IPS-NIHi11 (cell line): Measurements from ENCODE around the gene COPS4.
"Not testable (repeated sequence)": the region's sequence is repeated elsewhere in the genome, so short reads cannot be mapped to it uniquely, and the experiment has no call there.

ENCODE experiments used
- DNase-seq: peaks from one replicate; pipeline ENCODE4 v3.0.0; 2012; ENCODE audit warnings: mixed read lengths, low spot score

Gene COPS4

DNA sequence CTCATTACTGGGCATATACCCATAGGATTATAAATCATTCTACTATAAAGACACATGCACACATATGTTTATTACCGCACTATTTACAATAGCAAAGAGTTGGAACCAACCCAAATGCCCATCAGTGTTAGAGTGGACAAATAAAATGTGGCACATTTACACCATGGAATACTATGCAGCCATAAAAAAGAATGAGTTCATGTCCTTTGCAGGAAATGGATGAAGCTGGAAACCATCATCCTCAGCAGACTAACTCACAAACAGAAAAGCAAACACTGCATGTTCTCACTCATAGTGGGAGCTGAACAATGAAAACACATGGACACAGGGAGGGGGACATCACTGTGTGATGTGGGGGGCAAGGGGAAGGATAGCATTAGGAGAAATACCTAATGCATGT lies 11.4 kb upstream of the COPS4 start:
- DNase-seq: not testable (repeated sequence)

DNA sequence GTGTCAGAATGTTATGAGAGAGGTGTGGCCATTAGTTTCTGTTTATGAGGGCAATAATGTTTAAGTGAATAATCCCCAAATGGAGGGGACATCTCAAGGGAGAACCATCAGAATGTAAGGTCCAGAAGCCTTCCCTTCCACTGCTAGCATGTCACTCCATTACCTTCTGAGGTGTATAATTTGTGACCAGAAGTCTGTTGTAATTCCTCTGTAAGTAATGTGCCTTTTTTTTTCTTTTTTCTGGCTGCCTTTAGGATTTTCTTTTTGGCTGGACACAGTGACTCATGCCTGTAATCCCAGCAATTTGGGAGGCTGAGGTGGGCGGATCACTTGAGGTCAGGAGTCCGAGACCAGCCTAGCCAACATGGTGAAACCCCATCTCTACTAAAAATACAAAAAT lies 10.8 kb upstream of the COPS4 start:
- DNase-seq: no peak

GRCh38 chr4:83025563-83025962 lies 9.4 kb upstream of the COPS4 start:
- no peak for DNase-seq

DNA sequence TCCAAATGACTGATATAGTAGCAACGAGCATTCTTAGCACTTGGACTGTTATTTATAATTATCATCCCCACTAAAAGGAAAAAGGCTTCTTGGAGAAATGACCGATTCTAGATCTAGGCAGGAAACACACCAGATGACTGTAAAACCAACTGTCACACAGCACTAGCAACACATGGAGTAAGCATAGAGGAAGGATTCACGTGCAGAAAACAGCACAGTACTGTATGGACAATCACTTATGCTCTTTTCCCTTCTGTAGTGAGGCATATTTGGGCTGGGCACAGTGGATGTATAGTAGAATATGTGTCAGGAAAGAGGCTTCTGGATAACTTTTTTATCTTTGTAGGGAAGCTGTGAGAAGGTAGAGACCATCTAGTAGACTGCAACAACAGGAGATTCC lies 6.0 kb upstream of the COPS4 start:
- no peak for DNase-seq

GRCh38 chr4:83029688-83030087 lies 5.3 kb upstream of the COPS4 start:
- DNase-seq: no peak

GRCh38 chr4:83036991-83037665 lies 2.1 kb downstream of the COPS4 start:
- no peak for DNase-seq

GRCh38 chr4:83040269-83040668 lies 5.3 kb downstream of the COPS4 start:
- no peak for DNase-seq

DNA sequence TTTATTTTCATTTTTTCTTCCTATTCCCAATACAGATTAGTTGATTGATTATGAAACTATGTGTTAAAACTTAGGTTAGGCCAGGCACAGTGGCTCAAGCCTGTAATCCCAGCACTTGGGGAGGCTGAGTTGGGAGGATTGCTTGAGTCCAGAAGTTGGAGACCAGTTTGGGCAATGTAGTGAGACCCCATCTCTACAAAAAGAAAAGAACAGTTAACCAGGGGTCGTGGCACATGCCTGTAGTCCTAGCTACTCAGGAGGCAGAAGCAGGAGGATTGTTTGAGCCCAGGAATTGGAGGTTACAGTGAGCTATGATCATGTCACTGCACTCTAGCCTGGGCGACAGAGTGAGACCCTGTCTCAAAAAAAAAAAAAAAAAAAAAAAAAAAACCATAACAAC lies 8.2 kb downstream of the COPS4 start:
- not testable (repeated sequence) for DNase-seq

DNA sequence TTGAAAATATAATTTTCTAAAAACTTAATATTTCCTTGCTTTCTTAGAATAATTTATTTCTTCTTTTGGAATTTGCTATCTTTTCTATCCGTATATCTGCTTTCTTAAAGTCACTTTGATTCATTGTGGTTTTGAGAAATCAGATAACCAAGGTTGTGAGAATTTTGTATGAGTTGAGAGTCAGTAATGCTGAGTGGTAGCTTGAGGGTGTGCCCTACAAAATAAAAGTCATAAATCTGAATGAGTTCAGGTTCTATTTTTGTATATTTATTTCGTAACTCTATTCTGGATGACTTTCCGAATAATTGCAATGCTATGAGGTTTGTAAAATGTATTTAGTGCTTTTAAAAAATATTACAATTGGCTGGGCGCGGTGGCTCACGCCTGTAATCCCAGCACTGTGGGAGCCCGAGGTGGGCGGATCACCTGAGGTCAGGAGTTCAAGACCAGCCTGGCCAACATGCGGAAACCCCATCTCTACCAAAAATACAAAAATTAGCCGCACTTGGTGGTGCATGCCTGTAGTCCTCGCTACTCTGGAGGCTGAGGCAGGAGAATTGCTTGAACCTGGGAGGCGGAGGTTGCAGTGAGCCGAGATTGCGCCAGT lies 8.9 kb downstream of the COPS4 start:
- no peak for DNase-seq

- DNase-seq: no peak
Observed at GRCh38 chr4:83046693-83047473, 11.9 kb downstream of the COPS4 start.

DNA sequence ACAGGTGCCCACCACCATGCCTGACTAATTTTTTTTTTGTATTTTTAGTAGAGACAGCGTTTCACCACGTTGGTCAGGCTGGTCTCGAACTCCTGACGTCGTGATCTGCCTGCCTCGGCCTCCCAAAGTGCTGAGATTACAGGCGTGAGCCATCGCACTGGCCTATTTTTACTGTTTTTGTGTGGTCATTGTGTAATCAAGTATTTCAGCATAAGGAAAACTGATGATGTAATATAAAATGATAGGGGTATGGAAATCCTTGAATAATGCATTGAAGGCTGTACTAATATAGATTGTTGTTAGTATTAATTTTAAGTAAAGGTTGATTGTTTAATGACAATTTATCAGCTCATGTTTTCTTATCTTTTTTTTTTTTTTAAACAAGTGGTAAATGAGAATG lies 13.8 kb downstream of the COPS4 start:
- not testable (repeated sequence) for DNase-seq

- no peak for DNase-seq
Observed at GRCh38 chr4:83054928-83055327, 19.9 kb downstream of the COPS4 start.

DNA sequence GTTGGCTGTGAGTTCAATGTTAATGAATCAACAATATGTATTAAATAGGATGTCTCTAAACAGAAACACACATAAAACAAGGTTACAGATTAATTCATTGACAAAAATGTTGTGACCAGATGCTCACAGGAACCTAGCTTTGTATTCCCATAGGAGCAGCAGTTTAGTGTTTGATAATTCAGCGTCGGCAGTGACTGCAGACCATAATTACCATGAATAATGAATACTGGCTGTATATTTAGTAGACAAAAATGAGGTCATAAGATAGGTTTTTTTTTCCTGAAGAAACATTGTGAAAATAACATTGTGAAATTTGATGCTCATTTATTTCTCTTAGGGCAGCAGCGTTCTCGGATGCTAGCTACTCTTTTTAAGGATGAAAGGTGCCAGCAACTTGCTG lies 27.8 kb downstream of the COPS4 start:
- DNase-seq: no peak

DNA sequence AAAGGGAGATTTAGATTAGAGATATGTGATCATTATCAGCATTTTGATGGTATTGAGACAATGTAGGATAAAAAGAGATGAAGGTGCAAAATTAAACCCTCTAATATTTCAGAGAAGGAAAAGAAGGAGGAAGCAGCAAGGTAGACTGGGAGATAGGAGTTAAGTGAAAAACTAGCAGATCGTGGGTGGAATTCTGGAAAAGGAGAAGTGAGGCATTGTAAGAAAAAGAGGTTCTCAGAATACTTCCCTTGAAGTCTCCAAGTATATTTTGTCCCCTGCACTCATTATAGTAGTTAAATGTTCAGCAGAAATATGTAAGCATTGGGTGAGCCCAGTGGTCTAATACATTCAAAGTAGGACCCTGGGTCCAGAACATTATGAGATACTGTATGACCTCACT lies 30.3 kb downstream of the COPS4 start:
- no peak for DNase-seq

- DNase-seq: no peak
Observed at GRCh38 chr4:83067058-83067639, 32.2 kb downstream of the COPS4 start.

GRCh38 chr4:83071116-83071515 lies 36.1 kb downstream of the COPS4 start:
- DNase-seq: no peak

GRCh38 chr4:83074086-83074704 lies 39.2 kb downstream of the COPS4 start:
- peak; percentile 69 for DNase-seq

GRCh38 chr4:83074783-83075182 lies 39.8 kb downstream of the COPS4 start:
- DNase-seq: not testable (repeated sequence)

DNA sequence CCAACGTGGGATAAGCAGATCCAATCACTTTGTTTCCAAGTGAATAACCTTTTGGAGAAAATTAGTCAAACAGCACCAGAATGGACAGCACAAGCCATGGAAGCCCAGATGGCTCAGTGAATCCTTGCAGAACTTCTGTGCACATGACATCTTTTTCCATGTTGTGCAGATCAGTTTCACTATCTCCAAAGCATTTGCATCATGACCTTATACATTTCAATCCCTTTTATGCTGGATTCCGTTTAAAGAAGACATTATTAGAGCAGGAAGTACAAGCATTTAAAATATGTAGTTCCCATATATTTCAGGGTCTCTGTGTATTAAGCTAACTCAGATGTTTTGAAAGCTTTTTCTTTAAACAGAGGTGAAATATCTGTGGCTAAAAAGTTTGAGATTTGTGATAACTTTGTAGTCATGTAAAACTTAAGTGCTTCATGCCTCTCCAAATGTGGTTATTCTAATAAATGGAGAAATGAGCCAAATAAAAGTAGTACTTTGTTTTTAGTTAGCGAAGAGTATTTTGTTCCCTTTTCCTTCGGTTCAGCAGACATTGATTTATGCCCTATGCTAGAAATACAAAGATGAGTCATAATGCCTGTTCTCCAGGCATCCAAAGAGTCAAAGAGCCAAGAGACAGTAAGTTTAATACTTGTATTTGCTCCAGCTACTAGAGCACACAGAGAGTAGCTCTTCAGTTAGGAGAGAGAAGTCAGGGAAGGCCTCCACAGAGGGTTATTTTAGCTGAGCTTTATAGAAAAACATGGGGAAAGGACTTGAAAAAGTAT lies 40.5 kb downstream of the COPS4 start:
- no peak for DNase-seq

GRCh38 chr4:83080561-83080960 lies 45.6 kb downstream of the COPS4 start:
- no peak for DNase-seq

DNA sequence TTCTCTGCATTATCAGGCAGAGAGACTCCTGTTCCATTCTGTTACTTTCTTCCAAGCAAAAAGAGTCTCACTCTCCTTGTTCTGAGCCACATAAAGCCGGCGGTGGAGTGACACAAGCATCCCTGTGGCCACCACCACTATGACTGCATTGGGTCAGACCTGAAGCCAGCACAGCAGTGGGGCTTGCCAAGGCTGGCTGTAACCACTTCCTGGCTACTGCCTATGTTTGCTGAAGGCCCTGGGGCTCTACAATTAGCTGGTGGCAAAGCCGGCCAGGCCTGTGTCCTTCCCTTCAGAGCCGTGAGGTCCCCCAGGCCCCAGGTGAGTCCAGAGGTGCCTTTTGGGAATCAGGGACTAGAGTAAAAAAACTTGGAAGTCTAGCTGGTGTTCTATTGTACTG lies 47.8 kb downstream of the COPS4 start:
- no peak for DNase-seq
